IPS DF 6.9 (cell line): ENCODE results near the gene LAMB3.

ENCODE experiments used
- DNase-seq: peaks from one replicate; pipeline ENCODE4 v3.0.0-alpha.2; 2013; ENCODE audit warnings: low read depth, low spot score
- H3K27ac ChIP-seq: one replicate; pipeline ENCODE4 v1.5.1; 2013; ENCODE audit warnings: low read length, control low read depth
- H3K27me3 ChIP-seq: 2 replicates; pipeline ENCODE4 v1.6.1; 2013; ENCODE audit warnings: mild to moderate bottlenecking, low read length; ENCODE audit not compliant: control insufficient read depth, insufficient read depth
- H3K36me3 ChIP-seq: 2 replicates; pipeline ENCODE4 v1.6.1; 2013; ENCODE audit warnings: low read length; ENCODE audit not compliant: control insufficient read depth, insufficient read depth
- H3K4me1 ChIP-seq: 2 replicates; pipeline ENCODE4 v1.6.1; 2013; ENCODE audit warnings: low read length; ENCODE audit not compliant: control insufficient read depth, insufficient read depth
- H3K4me3 ChIP-seq: 2 replicates; pipeline ENCODE4 v1.5.1; 2013; ENCODE audit warnings: mild to moderate bottlenecking, low read length
- H3K9me3 ChIP-seq: 2 replicates; pipeline ENCODE4 v1.6.1; 2013; ENCODE audit warnings: low read length, inconsistent platforms; ENCODE audit not compliant: control insufficient read depth, insufficient read depth
- WGBS: extraction: QIAGEN DNeasy Blood & Tissue Kit; methylation state at CpG from one replicate; pipeline ENCODE4 v1.1.7; 2013; ENCODE audit warnings: mixed read lengths, missing lambda C conversion rate; ENCODE audit not compliant: insufficient read length, insufficient coverage; 5-methylcytosine and 5-hydroxymethylcytosine counted together

LAMB3 gene

GRCh38 chr1:209662879-209663327 is 10.7 kb upstream of the LAMB3 start:
- peaks cover 2% of the 10 kb centered on the region; the same call in 1 of the 2 replicates for H3K4me1 ChIP-seq
- H3K27ac ChIP-seq, result no peak overlapping the region
- WGBS, result no CpG with 5 or more reads among the region's 3 CpGs
- H3K36me3 ChIP-seq, result no peaks in the 10 kb centered on the region
- no peak for DNase-seq
- no peaks in the 10 kb centered on the region for H3K9me3 ChIP-seq
- no peak overlapping the region for H3K4me3 ChIP-seq
- no peaks in the 10 kb centered on the region for H3K27me3 ChIP-seq

- Histone ChIP-seq H3K4me1 (peaks cover 2% of the 10 kb centered on the region; the same call in 1 of the 2 replicates), H3K4me3 (no peak overlapping the region), H3K27me3 (no peaks in the 10 kb centered on the region), H3K9me3 (no peaks in the 10 kb centered on the region), H3K36me3 (no peaks in the 10 kb centered on the region), H3K27ac (no peak overlapping the region)
- no peak for DNase-seq
- no CpG with 5 or more reads among the region's 1 CpG for WGBS
Measured at GRCh38 chr1:209661071-209661470, 8.8 kb upstream of the LAMB3 start.

DNA sequence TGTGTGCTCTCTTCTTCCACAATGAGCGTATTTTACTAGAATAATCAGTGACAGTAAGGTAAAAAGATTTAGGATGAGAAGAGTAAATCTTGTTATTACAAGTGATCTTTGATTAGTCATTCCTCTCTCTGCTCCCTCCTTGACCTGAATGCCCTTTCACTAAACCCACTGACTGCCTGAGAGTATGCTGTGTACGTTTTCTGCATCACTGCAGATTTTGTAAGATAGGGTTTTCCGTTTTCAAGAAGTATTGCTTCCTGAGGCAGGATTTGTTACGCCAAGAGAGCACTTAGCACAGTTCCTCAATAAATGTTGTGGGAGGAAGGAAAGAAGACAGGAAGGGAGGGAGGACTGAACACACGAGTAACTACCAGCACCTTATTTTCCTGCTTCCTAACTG is 7.7 kb upstream of the LAMB3 start:
- DNase-seq, result no peak
- H3K27me3 ChIP-seq, result no peaks in the 10 kb centered on the region
- no peaks in the 10 kb centered on the region for H3K36me3 ChIP-seq
- H3K9me3 ChIP-seq, result no peaks in the 10 kb centered on the region
- H3K4me3 ChIP-seq, result no peak overlapping the region
- H3K27ac ChIP-seq, result no peak overlapping the region
- WGBS, result no CpG with 5 or more reads among the region's 5 CpGs
- peaks cover 2% of the 10 kb centered on the region; the same call in 1 of the 2 replicates for H3K4me1 ChIP-seq

DNA sequence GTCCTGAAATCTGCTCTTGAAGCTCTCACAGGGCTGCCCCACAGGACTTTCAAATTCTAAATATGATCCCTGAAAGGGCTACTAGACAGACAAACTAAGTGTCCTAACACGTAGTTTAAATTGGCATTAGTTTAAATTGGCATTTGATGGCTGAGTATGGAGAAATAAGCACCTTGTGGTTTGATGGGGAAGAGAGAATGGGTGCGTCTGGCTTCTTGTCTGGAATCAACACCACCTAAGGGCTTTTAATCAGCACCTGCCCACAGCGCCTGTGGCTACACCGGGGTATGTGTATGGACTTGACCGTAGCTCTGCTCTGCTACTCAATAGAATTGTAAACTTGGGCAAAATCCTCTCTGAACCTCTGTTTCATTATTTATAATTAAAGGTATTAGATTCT is 5.7 kb upstream of the LAMB3 start:
- no CpG with 5 or more reads among the region's 5 CpGs for WGBS
- H3K27ac ChIP-seq, result no peak overlapping the region
- no peaks in the 10 kb centered on the region for H3K4me1 ChIP-seq
- H3K4me3 ChIP-seq, result no peak overlapping the region
- DNase-seq, result no peak
- H3K27me3 ChIP-seq, result no peaks in the 10 kb centered on the region
- no peaks in the 10 kb centered on the region for H3K9me3 ChIP-seq
- no peaks in the 10 kb centered on the region for H3K36me3 ChIP-seq

GRCh38 chr1:209657140-209657879 is 5.1 kb upstream of the LAMB3 start:
- H3K9me3 ChIP-seq, result no peaks in the 10 kb centered on the region
- H3K4me1 ChIP-seq, result 0 out of 2 replicates have a peak, but pooled peaks cover 1% of the 10 kb centered on the region
- H3K27me3 ChIP-seq, result no peaks in the 10 kb centered on the region
- H3K4me3 ChIP-seq, result no peak overlapping the region
- DNase-seq, result no peak
- WGBS, result no CpG with 5 or more reads among the region's 9 CpGs
- no peak overlapping the region for H3K27ac ChIP-seq
- H3K36me3 ChIP-seq, result no peaks in the 10 kb centered on the region

DNA sequence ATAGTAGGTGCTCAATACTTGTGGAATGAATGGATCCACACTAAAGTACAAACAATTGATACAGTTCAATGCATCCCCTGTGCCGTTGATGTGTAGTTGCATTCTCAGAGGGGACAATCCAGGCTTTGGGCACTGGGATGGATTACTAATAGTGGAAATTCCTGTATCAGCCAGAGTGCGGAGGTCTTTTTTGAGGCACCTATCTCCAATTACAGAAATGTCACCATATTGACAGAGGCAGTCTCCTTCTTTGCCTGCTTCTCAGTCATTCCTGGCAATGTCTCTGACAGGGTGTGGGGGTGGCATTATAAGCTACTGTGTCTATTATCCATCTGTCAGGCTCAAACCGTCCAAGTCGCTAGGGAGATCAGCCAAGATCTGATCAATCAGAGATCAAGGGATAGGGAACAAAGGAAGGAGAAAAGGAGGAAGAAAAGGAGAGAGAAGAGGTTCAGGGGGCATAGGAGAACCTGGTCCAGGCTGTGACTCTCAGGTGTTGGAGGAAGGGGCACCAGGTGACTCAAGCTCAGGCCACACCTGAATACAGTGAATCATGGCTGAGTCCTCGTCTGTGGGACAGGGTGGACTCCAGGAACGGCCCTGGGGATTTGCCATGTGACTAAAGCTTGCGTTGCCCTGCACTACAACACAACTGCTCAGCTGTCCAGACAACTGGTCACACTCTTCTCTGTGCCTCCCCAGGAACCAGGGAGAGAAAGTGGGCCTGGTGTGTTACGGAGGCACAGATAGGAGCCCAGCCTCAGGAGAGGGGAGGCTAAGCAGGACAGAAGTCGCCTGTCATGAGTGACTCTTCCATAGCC is 3.4 kb upstream of the LAMB3 start:
- WGBS, result no CpG with 5 or more reads among the region's 9 CpGs
- no peak overlapping the region for H3K27ac ChIP-seq

GRCh38 chr1:209653915-209654351 is 1.7 kb upstream of the LAMB3 start:
- no peak for DNase-seq
- Histone ChIP-seq H3K4me3 (no peak overlapping the region), H3K4me1 (0 out of 2 replicates have a peak, but pooled peaks cover 2% of the 10 kb centered on the region), H3K27ac (no peak overlapping the region), H3K36me3 (no peaks in the 10 kb centered on the region), H3K9me3 (no peaks in the 10 kb centered on the region), H3K27me3 (no peaks in the 10 kb centered on the region)
- no CpG with 5 or more reads among the region's 7 CpGs for whole genome bisulfite sequencing

More for the DNA sequence above, 3.4 kb upstream of the LAMB3 start:
- Histone ChIP-seq H3K9me3 (no peaks in the 10 kb centered on the region), H3K27me3 (no peaks in the 10 kb centered on the region), H3K4me3 (no peak overlapping the region), H3K4me1 (0 out of 2 replicates have a peak, but pooled peaks cover 2% of the 10 kb centered on the region), H3K36me3 (no peaks in the 10 kb centered on the region)
- DNase-seq, result no peak

GRCh38 chr1:209652873-209653401 is 712 bp upstream of the LAMB3 start:
- H3K4me3 ChIP-seq, result no peak overlapping the region
- H3K36me3 ChIP-seq, result no peaks in the 10 kb centered on the region
- WGBS, result no CpG with 5 or more reads among the region's 3 CpGs
- no peak for DNase-seq
- H3K27me3 ChIP-seq, result no peaks in the 10 kb centered on the region
- H3K9me3 ChIP-seq, result no peaks in the 10 kb centered on the region
- H3K27ac ChIP-seq, result no peak overlapping the region
- H3K4me1 ChIP-seq, result 0 out of 2 replicates have a peak, but pooled peaks cover 2% of the 10 kb centered on the region

GRCh38 chr1:209651138-209651587 is 1.1 kb downstream of the LAMB3 start:
- DNase-seq, result no peak
- Histone ChIP-seq H3K27ac (no peak overlapping the region), H3K27me3 (no peaks in the 10 kb centered on the region), H3K36me3 (no peaks in the 10 kb centered on the region), H3K4me3 (no peak overlapping the region), H3K9me3 (no peaks in the 10 kb centered on the region), H3K4me1 (0 out of 2 replicates have a peak, but pooled peaks cover 2% of the 10 kb centered on the region)
- no CpG with 5 or more reads among the region's 5 CpGs for whole genome bisulfite sequencing

GRCh38 chr1:209650454-209650853 is 1.8 kb downstream of the LAMB3 start:
- Histone ChIP-seq H3K4me1 (0 out of 2 replicates have a peak, but pooled peaks cover 2% of the 10 kb centered on the region), H3K9me3 (no peaks in the 10 kb centered on the region), H3K27me3 (no peaks in the 10 kb centered on the region), H3K36me3 (no peaks in the 10 kb centered on the region), H3K4me3 (no peak overlapping the region), H3K27ac (no peak overlapping the region)
- WGBS, result no CpG with 5 or more reads among the region's 1 CpG
- no peak for DNase-seq
